IMR-90 (cell line): ENCODE data around the gene GOLGA3. TPM values are rescaled to one million over a fixed set of nuclear protein-coding genes. Genes with fewer than 3 reads are reported as not detected.

ENCODE experiments used
- ATAC-seq: fragments of 200-7000 bp; cut with Tn5 transposase; 2 replicates; pipeline ENCODE4 v1.9.1; 2020; ENCODE audit warnings: low read depth, mild to moderate bottlenecking, moderate library complexity
- BruUV-seq: library from RNA; stranded (reverse); fragments of 400-500 nt; replicated peaks from 2 replicates; lab custom pipeline; 2021; lab: Mats Ljungman, UMichigan
- CTCF ChIA-PET: fragments of 300-600 bp; formaldehyde crosslinking; extraction: SDS; loops from one replicate; lab custom pipeline; 2021; ENCODE audit warnings: antibody characterized with exemption; lab: Yijun Ruan, JAX
- POLR2A ChIA-PET: fragments of 300-600 bp; sonication (Branson Sonifier 250); formaldehyde crosslinking; loops from one replicate; lab custom pipeline; 2022; ENCODE audit warnings: antibody characterized with exemption; ENCODE audit not compliant: unreplicated experiment; lab: Charles Lee
- DNase-seq: peaks from one replicate; pipeline ENCODE4 v3.0.0; 2013
- H2AFZ ChIP-seq: replicated peaks from 2 replicates; pipeline ENCODE3; 2013; ENCODE audit warnings: low read length, mild to moderate bottlenecking; ENCODE audit not compliant: poor library complexity
- H2AK5ac ChIP-seq: 2 replicates; pipeline ENCODE4 v1.6.1; 2013; ENCODE audit warnings: low read depth, low read length, inconsistent platforms
- H2AK9ac ChIP-seq: replicated peaks from 2 replicates; pipeline ENCODE3; 2013; ENCODE audit warnings: mild to moderate bottlenecking, low read depth, low read length, moderate library complexity; ENCODE audit not compliant: poor library complexity
- H2BK120ac ChIP-seq: 2 replicates; pipeline ENCODE4 v1.6.1; 2013; ENCODE audit warnings: low read depth, low read length, inconsistent platforms
- H2BK15ac ChIP-seq: 3 replicates; pipeline ENCODE4 v1.6.1; 2013; ENCODE audit warnings: low read depth, low read length, inconsistent platforms
- H2BK20ac ChIP-seq: 2 replicates; pipeline ENCODE4 v1.6.1; 2013; ENCODE audit warnings: low read depth, mild to moderate bottlenecking, inconsistent platforms, low read length, moderate library complexity
- H2BK5ac ChIP-seq: 2 replicates; pipeline ENCODE4 v1.6.1; 2013; ENCODE audit warnings: mild to moderate bottlenecking, low read depth, low read length, inconsistent platforms; ENCODE audit not compliant: poor library complexity, severe bottlenecking
- H3K14ac ChIP-seq: replicated peaks from 2 replicates; pipeline ENCODE4 v1.6.1; 2013; ENCODE audit warnings: low read depth, low read length, inconsistent platforms
- H3K18ac ChIP-seq: 2 replicates; pipeline ENCODE4 v1.6.1; 2013; ENCODE audit warnings: low read depth, low read length, control low read depth
- H3K23ac ChIP-seq: 2 replicates; pipeline ENCODE4 v1.6.1; 2013; ENCODE audit warnings: low read depth, low read length, inconsistent platforms
- H3K27ac ChIP-seq: 2 replicates; pipeline ENCODE4 v1.5.1; 2013; ENCODE audit warnings: mild to moderate bottlenecking, control low read depth, low read length; ENCODE audit not compliant: insufficient read depth
- H3K27me3 ChIP-seq: 2 replicates; pipeline ENCODE4 v1.6.1; 2013; ENCODE audit warnings: low read length; ENCODE audit not compliant: control insufficient read depth, insufficient read depth
- H3K36me3 ChIP-seq: 2 replicates; pipeline ENCODE4 v1.6.1; 2013; ENCODE audit warnings: low read length, mixed read lengths; ENCODE audit not compliant: control insufficient read depth, insufficient read depth
- H3K4ac ChIP-seq: 2 replicates; pipeline ENCODE4 v1.6.1; 2013; ENCODE audit warnings: low read depth, low read length, inconsistent platforms
- H3K4me1 ChIP-seq: 2 replicates; pipeline ENCODE4 v1.6.1; 2013; ENCODE audit warnings: low read length, mixed read lengths; ENCODE audit not compliant: control insufficient read depth, insufficient read depth
- H3K4me2 ChIP-seq: 2 replicates; pipeline ENCODE4 v1.6.1; 2013; ENCODE audit warnings: low read depth, mild to moderate bottlenecking, control low read depth, low read length, moderate library complexity
- H3K4me3 ChIP-seq: 2 replicates; pipeline ENCODE4 v1.5.1; 2013; ENCODE audit warnings: low read depth, mild to moderate bottlenecking, control low read depth, low read length, moderate library complexity; ENCODE audit not compliant: insufficient read depth
- H3K56ac ChIP-seq: 2 replicates; pipeline ENCODE4 v1.6.1; 2013; ENCODE audit warnings: low read length, inconsistent platforms; ENCODE audit not compliant: insufficient read depth; ENCODE audit errors: extremely low read depth
- H3K79me1 ChIP-seq, 2 experiments: 2 replicates each; pipeline ENCODE4 v1.6.1; 2013; ENCODE audit warnings: low read length in 2 of 2, inconsistent platforms in 1 of 2, low read depth in 1 of 2
- H3K9ac ChIP-seq: 2 replicates; pipeline ENCODE4 v1.6.1; 2013; ENCODE audit warnings: low read depth, low read length, control low read depth
- H3K9me1 ChIP-seq: 2 replicates; pipeline ENCODE4 v1.6.1; 2013; ENCODE audit warnings: low read length, inconsistent platforms; ENCODE audit not compliant: insufficient read depth
- H3K9me3 ChIP-seq: 2 replicates; pipeline ENCODE4 v1.6.1; 2013; ENCODE audit warnings: low read length; ENCODE audit not compliant: control insufficient read depth, insufficient read depth
- H4K20me1 ChIP-seq: 2 replicates; pipeline ENCODE4 v1.6.1; 2013; ENCODE audit warnings: low read length, inconsistent platforms; ENCODE audit not compliant: insufficient read depth
- H4K5ac ChIP-seq: 2 replicates; pipeline ENCODE4 v1.6.1; 2013; ENCODE audit warnings: mild to moderate bottlenecking, low read depth, low read length, control low read depth
- H4K8ac ChIP-seq, 2 experiments: 2 replicates each; pipeline ENCODE4 v1.6.1; 2013; ENCODE audit warnings: low read depth in 2 of 2, low read length in 2 of 2, control low read depth in 1 of 2, inconsistent platforms in 1 of 2
- H4K91ac ChIP-seq: 2 replicates; pipeline ENCODE4 v1.6.1; 2013; ENCODE audit warnings: low read depth, low read length, inconsistent platforms; ENCODE audit not compliant: insufficient read depth
- CEBPB ChIP-seq: IDR thresholded peaks from 2 replicates; pipeline ENCODE4 v1.6.1; 2012; ENCODE audit warnings: low read depth, low read length, improper control_type of control experiment
- ELK1 ChIP-seq: fragments of 150-350 bp; IDR thresholded peaks from 2 replicates; pipeline ENCODE4 v1.6.1; 2016; ENCODE audit warnings: low read depth, mild to moderate bottlenecking, low read length, moderate library complexity, borderline replicate concordance
- MAZ ChIP-seq: IDR thresholded peaks from 2 replicates; pipeline ENCODE4 v1.6.1; 2012; ENCODE audit warnings: low read depth, mild to moderate bottlenecking, low read length, improper control_type of control experiment, moderate library complexity, borderline replicate concordance
- MXI1 ChIP-seq: IDR thresholded peaks from 2 replicates; pipeline ENCODE4 v1.6.1; 2012; ENCODE audit warnings: low read depth, mild to moderate bottlenecking, low read length, moderate library complexity, borderline replicate concordance
- POLR2A ChIP-seq: IDR thresholded peaks from 2 replicates; pipeline ENCODE4 v1.6.1; 2012; ENCODE audit warnings: mild to moderate bottlenecking, low read depth, low read length
- RAD21 ChIP-seq: IDR thresholded peaks from 2 replicates; pipeline ENCODE4 v1.6.1; 2012; ENCODE audit warnings: low read length, improper control_type of control experiment
- RCOR1 ChIP-seq: IDR thresholded peaks from 2 replicates; pipeline ENCODE4 v1.6.1; 2012; ENCODE audit warnings: mild to moderate bottlenecking, low read length, improper control_type of control experiment; ENCODE audit not compliant: insufficient replicate concordance
- SMC3 ChIP-seq: fragments of 150-350 bp; IDR thresholded peaks from 2 replicates; pipeline ENCODE4 v1.6.1; 2016; ENCODE audit warnings: low read depth, mild to moderate bottlenecking, antibody characterized with exemption, low read length, moderate library complexity
- WGBS, 2 experiments: methylation state at CpG; one replicate each; pipeline versions ENCODE4 v1.1.5 to v1.1.7; 2013; ENCODE audit warnings: missing lambda C conversion rate in 2 of 2; ENCODE audit not compliant: insufficient read length in 1 of 2; ENCODE audit errors: extremely low coverage in 2 of 2; 5-methylcytosine and 5-hydroxymethylcytosine counted together
- dilution Hi-C: fragments of 300-500 bp; cut with HindIII; formaldehyde crosslinking; loops from one replicate; pipeline ENCODE4 v1.14.3; 2018; ENCODE audit warnings: low sequenced_read_pairs; ENCODE audit not compliant: unreplicated experiment
- in situ Hi-C: fragments of 300-500 bp; cut with MboI; formaldehyde crosslinking; loops from 3 replicates; pipeline ENCODE4 v1.14.3; 2019; ENCODE audit warnings: low sequenced_read_pairs, inconsistent platforms, mixed read lengths
- intact Hi-C: fragments of 100-400 bp; cut with micrococcal nuclease; formaldehyde crosslinking; loops from 2 replicates; pipeline ENCODE4 v1.10.0; 2022
- polyA plus RNA-seq, 3 experiments: library from polyadenylated mRNA; depleted of rRNA; stranded (reverse); fragments of >200 nt; gene quantifications; 2 replicates each; pipeline ENCODE4 v1.2.3, GENCODE V29; 2012; ENCODE audit warnings: low replicate concordance in 1 of 3
- total RNA-seq: library from RNA; depleted of rRNA; stranded (reverse); fragments of >200 nt; gene quantifications from 2 replicates; pipeline ENCODE4 v1.2.3, GENCODE V29; 2012
- TF ChIP-seq, protein P1 (sequence below): conservative IDR thresholded peaks from 2 replicates; pipeline ENCODE4 v1.5.1; 2012; ENCODE audit warnings: mild to moderate bottlenecking, low read depth, low read length, improper control_type of control experiment

GOLGA3 gene
- total and polyA plus RNA-seq, 2 of the 4 experiments (the other 2 are of a cell fraction): 39.6 to 99.8 TPM

GRCh38 chr12:132872975-132873421 is 44.3 kb upstream of the GOLGA3 start:
- ATAC-seq (no peak), DNase-seq (no peak)
- 88% methylated on average over 8 of the region's 12 CpGs; no CpG with 5 or more reads in 1 of the 2 experiments for WGBS, 2 experiments
- H4K5ac ChIP-seq: no peak overlapping the region
- POLR2A ChIA-PET: no interaction called here
- H3K9ac ChIP-seq: no peak overlapping the region
- H2AK5ac ChIP-seq: no peak overlapping the region
- in situ Hi-C loops (no loop called here), dilution Hi-C loops (no loop called here), intact Hi-C loops (no loop called here)
- no peak overlapping the region for H3K4me3 ChIP-seq
- H3K18ac ChIP-seq: no peak overlapping the region
- no peak overlapping the region for H2BK15ac ChIP-seq
- no peaks in the 10 kb centered on the region for H3K4me1 ChIP-seq
- H3K27me3 ChIP-seq: no peaks in the 10 kb centered on the region
- no peak overlapping the region for H4K8ac ChIP-seq
- H3K4ac ChIP-seq: no peak overlapping the region
- CTCF ChIA-PET: no interaction called here
- no peak overlapping the region for H4K91ac ChIP-seq
- H3K79me1 ChIP-seq: peaks cover 12 to 28% of the 10 kb centered on the region in 2 experiments
- no peaks in the 10 kb centered on the region for H3K9me3 ChIP-seq
- no peak overlapping the region for H2AK9ac ChIP-seq
- H3K9me1 ChIP-seq: no peaks in the 10 kb centered on the region; the same call in 1 of the 2 replicates
- TF ChIP-seq RAD21: no peak
- no peak for TF ChIP-seq ELK1
- no peak for TF ChIP-seq RCOR1
- no peak for TF ChIP-seq POLR2A
- TF ChIP-seq, protein P1, sequence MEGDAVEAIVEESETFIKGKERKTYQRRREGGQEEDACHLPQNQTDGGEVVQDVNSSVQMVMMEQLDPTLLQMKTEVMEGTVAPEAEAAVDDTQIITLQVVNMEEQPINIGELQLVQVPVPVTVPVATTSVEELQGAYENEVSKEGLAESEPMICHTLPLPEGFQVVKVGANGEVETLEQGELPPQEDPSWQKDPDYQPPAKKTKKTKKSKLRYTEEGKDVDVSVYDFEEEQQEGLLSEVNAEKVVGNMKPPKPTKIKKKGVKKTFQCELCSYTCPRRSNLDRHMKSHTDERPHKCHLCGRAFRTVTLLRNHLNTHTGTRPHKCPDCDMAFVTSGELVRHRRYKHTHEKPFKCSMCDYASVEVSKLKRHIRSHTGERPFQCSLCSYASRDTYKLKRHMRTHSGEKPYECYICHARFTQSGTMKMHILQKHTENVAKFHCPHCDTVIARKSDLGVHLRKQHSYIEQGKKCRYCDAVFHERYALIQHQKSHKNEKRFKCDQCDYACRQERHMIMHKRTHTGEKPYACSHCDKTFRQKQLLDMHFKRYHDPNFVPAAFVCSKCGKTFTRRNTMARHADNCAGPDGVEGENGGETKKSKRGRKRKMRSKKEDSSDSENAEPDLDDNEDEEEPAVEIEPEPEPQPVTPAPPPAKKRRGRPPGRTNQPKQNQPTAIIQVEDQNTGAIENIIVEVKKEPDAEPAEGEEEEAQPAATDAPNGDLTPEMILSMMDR: no peak
- TF ChIP-seq SMC3: no peak
- TF ChIP-seq CEBPB: no peak
- no peak for TF ChIP-seq MAZ
- TF ChIP-seq MXI1: no peak
- no peak overlapping the region for H2BK120ac ChIP-seq
- BruUV-seq: no TSS peak
- H4K20me1 ChIP-seq: no peaks in the 10 kb centered on the region; the same call in 1 of the 2 replicates
- H3K14ac ChIP-seq: no peak overlapping the region
- no peak overlapping the region for H3K23ac ChIP-seq
- no peak overlapping the region for H3K56ac ChIP-seq
- H3K27ac ChIP-seq: no peak overlapping the region
- no peak overlapping the region for H3K4me2 ChIP-seq
- no peak overlapping the region for H2AFZ ChIP-seq
- no peak overlapping the region for H2BK20ac ChIP-seq
- no peak overlapping the region for H2BK5ac ChIP-seq
- peaks cover 64% of the 10 kb centered on the region for H3K36me3 ChIP-seq
